Small intestine (tissue), 7 donors: Measurements from ENCODE around the gene RFC4. TPM values are rescaled to one million over a fixed set of nuclear protein-coding genes. Genes with fewer than 3 reads are reported as not detected.

Experiments used
- DNase-seq, 2 donors: peaks; one replicate each; pipeline versions ENCODE4 v3.0.0 to v3.0.0-alpha.2; 2013
- FAIRE-seq: peaks from 2 replicates; lab custom pipeline; 2012; peaks lifted over from hg19 to GRCh38; lab: Jason Lieb, UNC
- H3K27ac ChIP-seq, 3 donors: one replicate each; pipeline ENCODE4 v1.5.1; 2013; ENCODE audit warnings: low read length in 2 of 3, mild to moderate bottlenecking in 2 of 3, control low read depth in 1 of 3, inconsistent platforms in 1 of 3, low read depth in 1 of 3, moderate library complexity in 1 of 3
- H3K27me3 ChIP-seq, 3 donors: one replicate each; pipeline ENCODE4 v1.6.1; 2013; ENCODE audit warnings: low read length in 3 of 3, inconsistent platforms in 1 of 3; ENCODE audit not compliant: control insufficient read depth in 3 of 3, insufficient read depth in 3 of 3
- H3K36me3 ChIP-seq, 3 donors: one replicate each; pipeline ENCODE4 v1.6.1; 2013; ENCODE audit warnings: low read length in 3 of 3, inconsistent platforms in 1 of 3, low read depth in 1 of 3, mild to moderate bottlenecking in 1 of 3, moderate library complexity in 1 of 3; ENCODE audit not compliant: control insufficient read depth in 3 of 3, insufficient read depth in 2 of 3
- H3K4me1 ChIP-seq, 3 donors: one replicate each; pipeline ENCODE4 v1.6.1; 2013; ENCODE audit warnings: low read length in 2 of 3, inconsistent platforms in 1 of 3, low read depth in 1 of 3, mild to moderate bottlenecking in 1 of 3, moderate library complexity in 1 of 3; ENCODE audit not compliant: control insufficient read depth in 3 of 3, insufficient read depth in 2 of 3
- H3K4me3 ChIP-seq, 3 donors: one replicate each; pipeline ENCODE4 v1.5.1; 2013; ENCODE audit warnings: low read length in 3 of 3, control low read depth in 1 of 3, inconsistent platforms in 1 of 3, low read depth in 1 of 3, mild to moderate bottlenecking in 1 of 3, moderate library complexity in 1 of 3
- H3K9me3 ChIP-seq, 2 donors: one replicate each; pipeline ENCODE4 v1.6.1; 2013; ENCODE audit warnings: low read depth in 1 of 2, low read length in 1 of 2; ENCODE audit not compliant: control insufficient read depth in 2 of 2, insufficient read depth in 1 of 2
- WGBS, 3 donors: extraction: QIAGEN DNeasy Blood & Tissue Kit; methylation state at CpG; one replicate each; pipeline ENCODE4 v1.1.7; 2013; 5-methylcytosine and 5-hydroxymethylcytosine counted together
- polyA plus RNA-seq, 4 donors: library from polyadenylated mRNA; stranded (reverse) in 3 of 4; unstranded in 1 of 4; fragments of 200-250 nt in 3 of 4; fragments of 120-200 nt in 1 of 4; gene quantifications; one replicate each; pipeline versions ENCODE4 v1.2.1 to v1.2.3, GENCODE V29; 2013
- donor health status: healthy with polysubstance abuse.
- donor health status: control.
- donor health status: control.
- donor health status: Bipolar disorder and iron deficiency.
- donor health status: healthy.

Gene RFC4
- polyA plus RNA-seq, 4 donors = 9.2 to 31.8 (median 17.9) TPM

DNA sequence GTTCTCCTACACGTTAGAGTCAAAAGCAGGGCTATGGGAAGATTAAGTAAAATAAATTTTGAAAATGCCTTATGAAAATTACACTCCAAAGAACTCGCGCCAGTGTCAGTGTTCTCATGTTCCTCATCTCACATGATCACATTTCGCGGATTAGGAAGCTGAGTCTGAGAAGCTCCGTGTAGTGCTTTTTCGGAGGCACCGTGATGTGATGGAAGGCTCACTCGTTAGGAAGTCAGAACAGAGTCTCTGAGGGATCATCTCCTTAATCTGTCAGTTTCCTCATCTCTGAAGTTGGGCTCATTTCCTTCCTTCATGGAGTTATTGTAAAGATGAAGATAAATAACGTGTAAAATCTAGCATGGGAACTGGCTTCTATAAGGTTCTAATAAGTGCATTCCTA lies 39.5 kb upstream of the RFC4 start:
- peaks cover 0 to 4% (median 2%) of the 10 kb centered on the region in 3 donors for H3K27me3 ChIP-seq
- H3K36me3 ChIP-seq = no peaks in the 10 kb centered on the region
- H3K4me3 ChIP-seq = no peak overlapping the region
- DNase-seq (no peak), FAIRE-seq (no peak)
- H3K9me3 ChIP-seq = no peaks in the 10 kb centered on the region
- no peak overlapping the region for H3K27ac ChIP-seq
- 75 to 82% (median 80%) methylated on average over 10 of the region's 10 CpGs for WGBS, 3 donors
- no peaks in the 10 kb centered on the region for H3K4me1 ChIP-seq

DNA sequence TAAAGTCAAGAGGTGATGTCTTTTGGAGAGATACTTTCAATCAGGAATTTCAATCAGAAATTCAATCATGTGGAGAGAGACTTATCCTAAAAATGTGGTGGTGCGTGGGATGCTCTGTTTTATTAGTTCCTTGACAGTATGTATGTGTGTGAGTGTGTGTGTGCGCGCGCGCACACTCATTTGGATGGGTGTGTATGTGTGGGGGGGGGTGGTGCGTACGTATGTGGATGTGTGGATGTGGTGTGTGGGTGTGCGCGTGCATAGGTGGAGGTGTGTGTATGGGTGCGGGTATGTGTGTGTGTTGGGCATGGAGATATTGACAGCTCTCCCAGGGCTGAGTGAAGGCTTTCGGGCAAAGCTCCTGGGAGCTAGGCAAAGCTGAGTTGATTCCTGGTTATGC lies 38.6 kb upstream of the RFC4 start:
- FAIRE-seq = no peak
- H3K4me3 ChIP-seq = no peak overlapping the region
- 82 to 87% (median 84%) methylated on average over 11 of the region's 11 CpGs for WGBS, 3 donors
- DNase-seq = no peak
- no peak overlapping the region for H3K27ac ChIP-seq
- H3K9me3 ChIP-seq = no peaks in the 10 kb centered on the region
- no peaks in the 10 kb centered on the region for H3K36me3 ChIP-seq
- peaks cover 0 to 4% (median 2%) of the 10 kb centered on the region in 3 donors for H3K27me3 ChIP-seq
- no peaks in the 10 kb centered on the region for H3K4me1 ChIP-seq

DNA sequence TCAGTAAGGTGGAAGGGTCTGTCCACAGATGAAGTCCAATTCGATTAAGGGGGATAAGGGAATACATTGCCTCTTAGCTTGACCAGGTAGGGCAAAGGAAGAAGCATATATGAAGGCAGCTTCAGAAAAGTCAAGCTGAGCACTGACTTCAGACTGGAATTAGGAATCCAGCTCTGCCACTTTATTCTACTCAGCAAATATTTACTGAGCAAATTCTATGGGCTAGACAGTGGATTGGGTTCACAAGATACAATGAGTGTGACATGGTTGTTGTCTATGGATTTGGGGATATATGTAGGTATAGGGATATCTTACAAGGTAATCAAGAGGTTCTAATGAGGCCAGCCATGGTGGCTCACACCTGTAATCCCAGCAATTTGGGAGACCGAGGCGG lies 36.8 kb upstream of the RFC4 start:
- WGBS, 3 donors = 68 to 92% (median 81%) methylated on average over 3 of the region's 3 CpGs
- DNase-seq = no peak
- Histone ChIP-seq H3K4me1 (no peaks in the 10 kb centered on the region), H3K4me3 (no peak overlapping the region), H3K9me3 (no peaks in the 10 kb centered on the region), H3K27me3 (peaks cover 0 to 7% (median 2%) of the 10 kb centered on the region in 3 donors), H3K36me3 (no peaks in the 10 kb centered on the region), H3K27ac (no peak overlapping the region)
- FAIRE-seq = no peak

DNA sequence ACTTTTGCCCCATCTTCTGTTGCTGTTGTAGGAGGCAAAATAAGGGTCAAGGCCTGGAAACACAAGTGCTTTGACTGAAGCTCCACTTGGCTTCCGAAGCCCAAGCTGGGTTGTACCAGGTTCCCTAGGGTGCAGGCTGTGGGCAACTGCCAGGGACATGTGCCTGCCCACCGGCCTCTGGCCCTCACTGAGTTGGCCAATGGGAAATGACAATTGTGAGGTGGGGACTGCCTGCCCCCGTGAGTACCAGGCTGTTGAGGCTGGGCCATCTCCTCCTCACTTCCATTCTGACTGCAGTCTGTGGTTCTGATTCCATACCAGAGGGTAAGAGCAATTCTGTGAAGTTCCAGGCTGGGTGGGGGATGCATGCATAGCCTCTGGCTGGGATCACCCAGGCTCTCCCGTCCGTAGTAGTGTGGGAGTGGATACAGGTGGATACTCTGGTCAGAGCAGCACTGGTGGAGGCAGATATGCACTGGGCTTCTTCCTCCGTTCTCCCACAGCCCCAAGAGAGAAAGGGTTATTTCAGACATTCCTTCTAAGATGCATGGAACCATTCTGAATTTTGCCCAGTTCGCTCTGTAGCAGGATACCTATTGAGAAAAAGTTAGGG lies 36.2 kb upstream of the RFC4 start, which contains the start of gene ADIPOQ:
Gene ADIPOQ, plus strand, starts transcription at position 285 of the 613 bp plus-strand sequence. CDS start 10,349 bp downstream, outside the sequence.
- Histone ChIP-seq H3K27ac (no peak within 1 kb of the TSS), H3K36me3 (no peaks in the 10 kb centered on the region), H3K4me3 (no peak within 1 kb of the TSS), H3K9me3 (no peaks in the 10 kb centered on the region), H3K27me3 (peaks cover 0 to 7% (median 2%) of the 10 kb centered on the region in 3 donors), H3K4me1 (no peaks in the 10 kb centered on the region)
- no peak for FAIRE-seq
- DNase-seq = no peak
- 80 to 86% (median 85%) methylated on average over 7 of the region's 7 CpGs for WGBS, 3 donors

DNA sequence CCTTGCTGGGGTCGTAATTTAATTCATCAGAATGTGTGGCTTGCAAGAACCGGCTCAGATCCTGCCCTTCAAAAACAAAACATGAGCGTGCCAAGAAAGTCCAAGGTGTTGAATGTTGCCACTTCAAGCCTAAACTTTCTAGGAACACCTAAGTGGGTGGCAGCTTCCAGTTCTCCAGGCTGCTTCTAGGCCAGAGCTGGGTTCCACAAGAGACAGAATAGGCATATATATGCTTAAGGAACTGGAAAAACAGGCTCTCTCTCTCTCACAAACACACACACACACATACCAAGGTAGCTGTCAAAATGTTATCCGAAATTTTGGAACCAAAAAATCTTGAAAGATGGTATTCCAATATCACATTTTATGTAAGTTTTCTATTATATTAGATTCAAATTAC lies 35.3 kb upstream of the RFC4 start:
- Histone ChIP-seq H3K9me3 (no peaks in the 10 kb centered on the region), H3K36me3 (no peaks in the 10 kb centered on the region), H3K4me3 (no peak overlapping the region), H3K27ac (no peak overlapping the region), H3K27me3 (peaks cover 0 to 5% (median 2%) of the 10 kb centered on the region in 3 donors), H3K4me1 (no peaks in the 10 kb centered on the region)
- WGBS, 3 donors = 73 to 83% (median 76%) methylated on average over 4 of the region's 4 CpGs
- FAIRE-seq (no peak), DNase-seq (no peak)

DNA sequence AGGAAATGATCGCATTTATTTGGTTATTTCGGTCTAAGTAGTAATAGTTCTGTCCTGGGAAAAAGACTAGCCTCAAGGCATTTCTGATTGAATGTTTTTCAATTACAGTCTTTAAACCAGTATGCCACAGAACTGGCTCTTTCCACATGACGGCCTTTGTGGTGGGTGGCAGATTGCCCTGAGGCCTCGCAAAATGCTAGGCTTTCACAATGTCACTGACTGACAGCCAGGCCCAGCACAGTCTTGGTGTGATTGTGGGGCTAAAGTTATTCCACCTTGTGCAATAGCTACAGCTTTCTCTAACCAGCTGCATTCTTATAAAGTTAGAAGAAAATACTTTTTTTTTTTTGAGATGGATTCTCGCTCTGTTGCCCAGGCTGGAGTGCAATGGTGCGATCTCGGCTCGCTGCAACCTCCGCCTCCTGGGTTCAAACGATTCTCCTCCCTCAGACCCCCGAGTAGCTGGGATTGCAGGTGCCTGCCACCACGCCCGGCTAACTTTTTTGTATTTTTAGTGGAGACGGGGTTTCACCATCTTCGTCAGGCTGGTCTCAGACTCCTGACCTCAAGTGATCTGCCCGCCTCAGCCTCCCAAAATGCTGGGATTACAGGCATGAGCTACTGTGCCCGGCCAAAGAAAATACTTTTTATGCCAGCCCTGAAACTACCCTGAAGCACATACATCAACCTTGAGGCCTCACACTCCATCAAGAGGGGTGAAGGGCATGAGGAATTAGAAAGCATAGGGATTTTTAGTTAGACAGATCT lies 33.8 kb upstream of the RFC4 start:
- Histone ChIP-seq H3K4me1 (no peaks in the 10 kb centered on the region), H3K36me3 (no peaks in the 10 kb centered on the region), H3K27ac (no peak overlapping the region), H3K4me3 (no peak overlapping the region), H3K27me3 (peaks cover 0 to 3% (median 0%) of the 10 kb centered on the region in 3 donors), H3K9me3 (no peaks in the 10 kb centered on the region)
- DNase-seq (no peak), FAIRE-seq (no peak)
- WGBS, 3 donors = 88 to 94% (median 88%) methylated on average over 17 of the region's 17 CpGs

DNA sequence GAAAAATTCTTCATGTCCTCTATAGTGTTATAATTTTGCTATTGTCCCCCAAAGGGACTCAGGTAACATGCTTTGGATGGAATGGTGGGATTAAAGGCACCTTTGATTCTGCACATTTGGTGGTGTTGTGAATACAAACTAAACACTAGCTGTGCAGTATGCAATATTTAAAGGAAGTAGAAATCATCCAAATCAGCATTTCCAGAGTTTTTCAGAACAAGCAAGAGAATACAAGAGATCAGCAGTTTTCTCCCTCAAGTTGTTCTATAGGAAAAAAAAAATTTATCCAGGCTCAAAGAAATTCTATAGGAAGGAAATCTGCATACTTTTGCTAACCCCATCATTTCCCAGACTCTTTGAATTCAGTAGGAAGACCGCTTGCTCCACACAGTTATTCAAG lies 26.0 kb upstream of the RFC4 start:
- peaks cover 0 to 3% of the 10 kb centered on the region in 2 donors for H3K9me3 ChIP-seq
- WGBS, 3 donors = 65 to 88% (median 86%) methylated on average over 1 of the region's 1 CpG
- no peak overlapping the region for H3K4me3 ChIP-seq
- FAIRE-seq (no peak), DNase-seq (no peak)
- peaks cover 0 to 3% (median 0%) of the 10 kb centered on the region in 3 donors for H3K4me1 ChIP-seq
- H3K27ac ChIP-seq = no peak overlapping the region
- peaks cover 2 to 52% (median 18%) of the 10 kb centered on the region in 3 donors for H3K27me3 ChIP-seq
- H3K36me3 ChIP-seq = no peaks in the 10 kb centered on the region

DNA sequence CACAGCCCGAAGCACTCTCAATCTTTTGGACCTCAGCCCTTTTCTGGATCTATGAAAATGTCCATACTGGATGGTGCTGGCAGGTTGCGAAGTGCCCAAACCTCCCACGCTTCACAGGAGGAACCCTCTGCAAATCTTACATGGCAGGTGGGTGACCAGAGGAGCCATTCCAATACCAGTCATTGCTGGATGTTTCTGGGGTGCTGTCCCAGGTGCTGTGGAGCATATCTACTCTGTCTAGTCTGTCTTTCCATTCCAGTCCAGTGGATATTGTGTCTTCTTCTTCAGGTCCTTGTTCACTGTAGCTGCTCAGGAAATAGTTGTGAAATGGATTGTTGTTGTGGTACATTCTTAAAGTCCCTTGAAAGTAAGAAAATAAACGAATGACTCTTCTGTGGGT lies 25.5 kb upstream of the RFC4 start:
- peaks cover 2 to 53% (median 18%) of the 10 kb centered on the region in 3 donors for H3K27me3 ChIP-seq

More for the DNA sequence above, 25.5 kb upstream of the RFC4 start:
- H3K36me3 ChIP-seq = no peaks in the 10 kb centered on the region
- H3K4me1 ChIP-seq = peaks cover 0 to 3% (median 0%) of the 10 kb centered on the region in 3 donors
- H3K9me3 ChIP-seq = peaks cover 0 to 3% of the 10 kb centered on the region in 2 donors
- WGBS, 3 donors = 63 to 85% (median 75%) methylated on average over 4 of the region's 4 CpGs
- H3K4me3 ChIP-seq = no peak overlapping the region
- no peak for DNase-seq
- no peak for FAIRE-seq
- H3K27ac ChIP-seq = no peak overlapping the region
